ENCODE data around the gene ILDR1.

- TF ChIP-seq CTCF (IDR thresholded peaks at IDR 0.05; ENCODE audit: low read depth, low read length) (no peak), POLR2A (IDR thresholded peaks at IDR 0.05; ENCODE audit: extremely low read depth, insufficient read length) (no peak)
These were observed 1.4 kb upstream of the ILDR1 start for GRCh38 chr3:122023335-122023910.

Measured in NB4 (cell line).